H9 (cell line): ENCODE measurements around the gene CYP39A1. TPM values are rescaled to one million over a fixed set of nuclear protein-coding genes. Genes with fewer than 3 reads are reported as not detected.

Experiments used
- DNase-seq: peaks from one replicate; pipeline ENCODE4 v3.0.0-alpha.2; 2017
- H2AFZ ChIP-seq: one replicate; pipeline ENCODE4 v1.6.1; 2013; ENCODE audit warnings: mild to moderate bottlenecking, low read length, control low read depth, moderate library complexity
- H2AK5ac ChIP-seq: 2 replicates; pipeline ENCODE4 v1.6.1; 2013; ENCODE audit warnings: low read length, control low read depth, mixed read lengths; ENCODE audit not compliant: insufficient read length
- H2BK120ac ChIP-seq: one replicate; pipeline ENCODE4 v1.6.1; 2013; ENCODE audit warnings: low read depth, mild to moderate bottlenecking, low read length, control low read depth, inconsistent platforms; ENCODE audit not compliant: poor library complexity, severe bottlenecking
- H2BK12ac ChIP-seq: 2 replicates; pipeline ENCODE4 v1.6.1; 2013; ENCODE audit warnings: low read length, control low read depth, mixed read lengths, low read depth; ENCODE audit not compliant: insufficient read length
- H2BK15ac ChIP-seq: 2 replicates; pipeline ENCODE4 v1.6.1; 2013; ENCODE audit warnings: low read depth, low read length, control low read depth
- H2BK20ac ChIP-seq: one replicate; pipeline ENCODE4 v1.6.1; 2013; ENCODE audit warnings: low read depth, mild to moderate bottlenecking, low read length, control low read depth, inconsistent platforms; ENCODE audit not compliant: poor library complexity, severe bottlenecking
- H2BK5ac ChIP-seq: 2 replicates; pipeline ENCODE4 v1.6.1; 2013; ENCODE audit warnings: low read length, control low read depth, mixed read lengths; ENCODE audit not compliant: insufficient read length
- H3K14ac ChIP-seq: 2 replicates; pipeline ENCODE4 v1.6.1; 2013; ENCODE audit warnings: low read length, control low read depth; ENCODE audit not compliant: insufficient read depth
- H3K18ac ChIP-seq: 2 replicates; pipeline ENCODE4 v1.6.1; 2013; ENCODE audit warnings: low read depth, mild to moderate bottlenecking, mixed read lengths, low read length, control low read depth; ENCODE audit not compliant: insufficient read length
- H3K23ac ChIP-seq: 2 replicates; pipeline ENCODE4 v1.6.1; 2013; ENCODE audit warnings: low read length, control low read depth, mixed read lengths, low read depth; ENCODE audit not compliant: insufficient read length
- H3K23me2 ChIP-seq: 2 replicates; pipeline ENCODE4 v1.6.1; 2013; ENCODE audit warnings: low read depth, mild to moderate bottlenecking, mixed read lengths, low read length, control low read depth; ENCODE audit not compliant: insufficient read length, poor library complexity, severe bottlenecking
- H3K27ac ChIP-seq: 2 replicates; pipeline ENCODE4 v1.5.1; 2013; ENCODE audit warnings: low read length, control low read depth, mixed read lengths, low read depth; ENCODE audit not compliant: insufficient read length
- H3K27me3 ChIP-seq: 2 replicates; pipeline ENCODE4 v1.6.1; 2013; ENCODE audit warnings: low read length, control low read depth, inconsistent platforms; ENCODE audit not compliant: insufficient read depth
- H3K4ac ChIP-seq: 2 replicates; pipeline ENCODE4 v1.6.1; 2013; ENCODE audit warnings: low read depth, mild to moderate bottlenecking, control low read depth, inconsistent platforms, low read length, moderate library complexity
- H3K4me1 ChIP-seq: 2 replicates; pipeline ENCODE4 v1.6.1; 2013; ENCODE audit warnings: low read length, control low read depth, inconsistent platforms; ENCODE audit not compliant: insufficient read depth
- H3K4me2 ChIP-seq: 2 replicates; pipeline ENCODE4 v1.6.1; 2013; ENCODE audit warnings: low read length, control low read depth, mixed read lengths; ENCODE audit not compliant: insufficient read length, insufficient read depth
- H3K56ac ChIP-seq: 2 replicates; pipeline ENCODE4 v1.6.1; 2013; ENCODE audit warnings: low read depth, mild to moderate bottlenecking, mixed read lengths, low read length, control low read depth; ENCODE audit not compliant: insufficient read length
- H3K79me1 ChIP-seq: 2 replicates; pipeline ENCODE4 v1.6.1; 2013; ENCODE audit warnings: low read depth, mild to moderate bottlenecking, moderate library complexity, low read length, control low read depth, inconsistent platforms; ENCODE audit not compliant: insufficient read depth, poor library complexity, severe bottlenecking
- H3K79me2 ChIP-seq: 2 replicates; pipeline ENCODE4 v1.6.1; 2013; ENCODE audit warnings: low read length, control low read depth, inconsistent platforms; ENCODE audit not compliant: insufficient read depth
- H3K9ac ChIP-seq: 2 replicates; pipeline ENCODE4 v1.6.1; 2013; ENCODE audit warnings: low read length, control low read depth, mixed read lengths; ENCODE audit not compliant: insufficient read length; ENCODE audit errors: extremely low read depth
- H3K9me3 ChIP-seq: one replicate; pipeline ENCODE4 v1.6.1; 2013; ENCODE audit warnings: low read depth, low read length, inconsistent platforms; ENCODE audit not compliant: control insufficient read depth
- H3T11ph ChIP-seq: one replicate; pipeline ENCODE4 v1.6.1; 2013; ENCODE audit warnings: mild to moderate bottlenecking, low read length, control low read depth, inconsistent platforms
- H4K20me1 ChIP-seq: one replicate; pipeline ENCODE4 v1.6.1; 2013; ENCODE audit not compliant: control insufficient read depth, insufficient read length, insufficient read depth
- H4K5ac ChIP-seq: 2 replicates; pipeline ENCODE4 v1.6.1; 2013; ENCODE audit warnings: low read depth, mild to moderate bottlenecking, mixed read lengths, low read length, control low read depth; ENCODE audit not compliant: insufficient read length
- H4K8ac ChIP-seq: replicated peaks from 2 replicates; pipeline ENCODE4 v1.6.1; 2013; ENCODE audit warnings: low read length, control low read depth, mixed read lengths, low read depth; ENCODE audit not compliant: insufficient read length
- H4K91ac ChIP-seq: 2 replicates; pipeline ENCODE4 v1.6.1; 2013; ENCODE audit warnings: low read depth, mild to moderate bottlenecking, moderate library complexity, mixed read lengths, low read length, control low read depth; ENCODE audit not compliant: insufficient read length
- H3K27ac Mint-ChIP-seq, 3 experiments: 2 replicates in 2 of 3; 3 replicates in 1 of 3; pipeline ENCODE4 v1.8.0; 2020 to 2021; ENCODE audit warnings: mixed read lengths in 3 of 3, mild to moderate bottlenecking in 1 of 3, moderate library complexity in 1 of 3
- H3K27me3 Mint-ChIP-seq: 2 replicates; pipeline ENCODE4 v1.8.0; 2021; ENCODE audit warnings: low read depth, mild to moderate bottlenecking, moderate library complexity, mixed read lengths
- H3K36me3 Mint-ChIP-seq, 3 experiments: 2 replicates in 2 of 3; 3 replicates in 1 of 3; pipeline ENCODE4 v1.8.0; 2020 to 2021; ENCODE audit warnings: low read depth in 3 of 3, mixed read lengths in 3 of 3; ENCODE audit not compliant: insufficient read depth in 1 of 3
- H3K4me1 Mint-ChIP-seq, 2 experiments: 2 replicates each; pipeline ENCODE4 v1.8.0; 2020; ENCODE audit warnings: mixed read lengths in 2 of 2
- H3K4me3 Mint-ChIP-seq, 2 experiments: 2 replicates in 1 of 2; 3 replicates in 1 of 2; pipeline ENCODE4 v1.8.0; 2020 to 2021; ENCODE audit warnings: mild to moderate bottlenecking in 2 of 2, mixed read lengths in 2 of 2, moderate library complexity in 1 of 2
- H3K9me3 Mint-ChIP-seq, 2 experiments: 2 replicates in 1 of 2; 3 replicates in 1 of 2; pipeline ENCODE4 v1.8.0; 2020; ENCODE audit warnings: mild to moderate bottlenecking in 2 of 2, mixed read lengths in 2 of 2, moderate library complexity in 1 of 2
- WGBS: extraction: QIAGEN DNeasy Blood & Tissue Kit; methylation state at CpG from one replicate; pipeline ENCODE4 v1.1.7; 2013; ENCODE audit warnings: missing lambda C conversion rate, low lambda C conversion rate, mixed read lengths; ENCODE audit not compliant: insufficient read length; ENCODE audit errors: extremely low coverage; 5-methylcytosine and 5-hydroxymethylcytosine counted together
- total RNA-seq: library from RNA; stranded (reverse); gene quantifications from 2 replicates; pipeline ENCODE4 v1.2.1, GENCODE V29; 2021
- TF ChIP-seq, protein P1 (sequence below): fragments of 200-600 bp; sonication (generic); conservative IDR thresholded peaks from 3 replicates; pipeline ENCODE4 v1.8.0; 2021; ENCODE audit warnings: antibody characterized with exemption, mild to moderate bottlenecking

The CYP39A1 gene
- total RNA-seq, 1 experiment from 2014 or later = 0.50 TPM

- H3K23me2 ChIP-seq = no peaks in the 10 kb centered on the region
- no peak overlapping the region for H2BK20ac ChIP-seq
- no peaks in the 10 kb centered on the region for H3K27me3 ChIP-seq
- no peak overlapping the region for H2AFZ ChIP-seq
- no peaks in the 10 kb centered on the region for H3K4me1 Mint-ChIP-seq
- H4K5ac ChIP-seq = no peak overlapping the region
- no peak overlapping the region for H3K27ac ChIP-seq
- no peak overlapping the region for H2BK5ac ChIP-seq
- no peak overlapping the region for H3K56ac ChIP-seq
- no peaks in the 10 kb centered on the region for H3K4me1 ChIP-seq
- no peak overlapping the region for H3K4me2 ChIP-seq
- H3K27ac Mint-ChIP-seq = no peak overlapping the region
- H2BK120ac ChIP-seq = no peak overlapping the region
- no peak overlapping the region for H2AK5ac ChIP-seq
- no peaks in the 10 kb centered on the region for H3K79me2 ChIP-seq
- WGBS = no CpG with 5 or more reads among the region's 1 CpG
- H3K18ac ChIP-seq = no peak overlapping the region
- no peaks in the 10 kb centered on the region for H3K9me3 Mint-ChIP-seq
- no peak overlapping the region for H3K9ac ChIP-seq
- H3K27me3 Mint-ChIP-seq = no peaks in the 10 kb centered on the region; the same call in 1 of the 2 replicates
- no peak for DNase-seq
- no peak overlapping the region for H3K4ac ChIP-seq
- no peak overlapping the region for H2BK12ac ChIP-seq
- no peak overlapping the region for H3T11ph ChIP-seq
- H2BK15ac ChIP-seq = no peak overlapping the region
- H4K20me1 ChIP-seq = no peaks in the 10 kb centered on the region
- no peak overlapping the region for H3K23ac ChIP-seq
- no peaks in the 10 kb centered on the region for H3K9me3 ChIP-seq
- no peak overlapping the region for H4K8ac ChIP-seq
- TF ChIP-seq, protein P1, sequence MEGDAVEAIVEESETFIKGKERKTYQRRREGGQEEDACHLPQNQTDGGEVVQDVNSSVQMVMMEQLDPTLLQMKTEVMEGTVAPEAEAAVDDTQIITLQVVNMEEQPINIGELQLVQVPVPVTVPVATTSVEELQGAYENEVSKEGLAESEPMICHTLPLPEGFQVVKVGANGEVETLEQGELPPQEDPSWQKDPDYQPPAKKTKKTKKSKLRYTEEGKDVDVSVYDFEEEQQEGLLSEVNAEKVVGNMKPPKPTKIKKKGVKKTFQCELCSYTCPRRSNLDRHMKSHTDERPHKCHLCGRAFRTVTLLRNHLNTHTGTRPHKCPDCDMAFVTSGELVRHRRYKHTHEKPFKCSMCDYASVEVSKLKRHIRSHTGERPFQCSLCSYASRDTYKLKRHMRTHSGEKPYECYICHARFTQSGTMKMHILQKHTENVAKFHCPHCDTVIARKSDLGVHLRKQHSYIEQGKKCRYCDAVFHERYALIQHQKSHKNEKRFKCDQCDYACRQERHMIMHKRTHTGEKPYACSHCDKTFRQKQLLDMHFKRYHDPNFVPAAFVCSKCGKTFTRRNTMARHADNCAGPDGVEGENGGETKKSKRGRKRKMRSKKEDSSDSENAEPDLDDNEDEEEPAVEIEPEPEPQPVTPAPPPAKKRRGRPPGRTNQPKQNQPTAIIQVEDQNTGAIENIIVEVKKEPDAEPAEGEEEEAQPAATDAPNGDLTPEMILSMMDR = no peak
- no peaks in the 10 kb centered on the region for H3K36me3 Mint-ChIP-seq
- H3K4me3 Mint-ChIP-seq = no peak overlapping the region
- no peak overlapping the region for H4K91ac ChIP-seq
- no peak overlapping the region for H3K14ac ChIP-seq
- no peaks in the 10 kb centered on the region for H3K79me1 ChIP-seq
Measured at GRCh38 chr6:46699970-46700369, 47.4 kb upstream of the CYP39A1 start.
